SK-N-MC (cell line): Measurements from ENCODE around the gene DCHS1.

Experiments used
- EZH2 ChIP-seq: fragments of 200-600 bp; sonication (generic); IDR thresholded peaks from one replicate; pipeline ENCODE4 v1.6.1; 2017; ENCODE audit warnings: antibody characterized with exemption
- POLR2AphosphoS5 ChIP-seq: IDR thresholded peaks from 2 replicates; pipeline ENCODE4 v1.6.1; 2012; ENCODE audit warnings: mild to moderate bottlenecking, low read depth, low read length, borderline replicate concordance

GRCh38 chr11:6654281-6655019, 1.2 kb downstream of the DCHS1 start:
- no peak for TF ChIP-seq EZH2
- no peak for TF ChIP-seq POLR2AphosphoS5
